ENCODE measurements around the gene ANKRD55. TPM values are rescaled to one million over a fixed set of nuclear protein-coding genes. Genes with fewer than 3 reads are reported as not detected.

The ANKRD55 gene
- total RNA-seq, 2 experiments from 2014 or later, result not detected

DNA sequence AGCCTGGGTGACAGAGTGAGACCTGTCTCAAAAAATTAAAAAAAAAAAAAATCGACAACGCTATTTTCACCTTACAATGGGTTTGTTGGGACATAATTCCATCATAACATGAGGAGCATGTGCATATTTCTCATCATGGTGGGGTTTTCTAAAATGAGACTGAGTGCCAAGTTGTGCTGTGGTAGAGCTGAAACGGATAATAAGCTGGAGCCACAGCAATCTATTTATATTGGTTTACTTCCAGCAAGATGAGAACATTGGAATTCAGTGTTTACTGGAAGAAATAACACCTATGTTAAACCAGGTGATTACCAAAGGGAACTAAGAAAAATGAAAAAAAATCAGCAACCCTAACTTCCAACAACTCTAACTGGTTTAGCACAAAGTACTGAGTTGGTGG lies 136.1 kb downstream of the ANKRD55 start:
- DNase-seq (ENCODE audit: low spot score), result no peak
- Histone ChIP-seq H3K79me2 (ENCODE audit: insufficient read depth, low read depth, low read length) (no peaks in the 10 kb centered on the region), H3K4me1 (ENCODE audit: insufficient read depth, low read length, poor library complexity, severe bottlenecking) (no peaks in the 10 kb centered on the region), H3K9me3 (ENCODE audit: low read length) (no peaks in the 10 kb centered on the region), H3K4me2 (ENCODE audit: low read length) (no peak overlapping the region), H3K36me3 (ENCODE audit: insufficient read depth, low read length) (no peaks in the 10 kb centered on the region), H3K4me3 (ENCODE audit: low read depth, low read length, poor library complexity, severe bottlenecking) (no peak overlapping the region), H3K9me2 (ENCODE audit: insufficient read depth, low read length) (no peaks in the 10 kb centered on the region), H4K20me1 (ENCODE audit: insufficient read depth, low read length) (no peaks in the 10 kb centered on the region), H2AFZ (ENCODE audit: low read length) (no peak overlapping the region), H3K27ac (ENCODE audit: low read depth, low read length, poor library complexity, severe bottlenecking) (no peak overlapping the region)
- intact Hi-C loops (cut with micrococcal nuclease; ENCODE audit: unreplicated experiment), result no loop called here
- ChIA-PET POLR2A (no interaction called here), CTCF (ENCODE audit: unreplicated experiment) (no interaction called here)
- no TSS peak for BruUV-seq (replicated peaks)
- no peak for TF ChIP-seq EZH2phosphoT487 (IDR thresholded peaks at IDR 0.05; ENCODE audit: borderline replicate concordance, low read depth, low read length)
- TF ChIP-seq, protein P1, sequence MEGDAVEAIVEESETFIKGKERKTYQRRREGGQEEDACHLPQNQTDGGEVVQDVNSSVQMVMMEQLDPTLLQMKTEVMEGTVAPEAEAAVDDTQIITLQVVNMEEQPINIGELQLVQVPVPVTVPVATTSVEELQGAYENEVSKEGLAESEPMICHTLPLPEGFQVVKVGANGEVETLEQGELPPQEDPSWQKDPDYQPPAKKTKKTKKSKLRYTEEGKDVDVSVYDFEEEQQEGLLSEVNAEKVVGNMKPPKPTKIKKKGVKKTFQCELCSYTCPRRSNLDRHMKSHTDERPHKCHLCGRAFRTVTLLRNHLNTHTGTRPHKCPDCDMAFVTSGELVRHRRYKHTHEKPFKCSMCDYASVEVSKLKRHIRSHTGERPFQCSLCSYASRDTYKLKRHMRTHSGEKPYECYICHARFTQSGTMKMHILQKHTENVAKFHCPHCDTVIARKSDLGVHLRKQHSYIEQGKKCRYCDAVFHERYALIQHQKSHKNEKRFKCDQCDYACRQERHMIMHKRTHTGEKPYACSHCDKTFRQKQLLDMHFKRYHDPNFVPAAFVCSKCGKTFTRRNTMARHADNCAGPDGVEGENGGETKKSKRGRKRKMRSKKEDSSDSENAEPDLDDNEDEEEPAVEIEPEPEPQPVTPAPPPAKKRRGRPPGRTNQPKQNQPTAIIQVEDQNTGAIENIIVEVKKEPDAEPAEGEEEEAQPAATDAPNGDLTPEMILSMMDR (conservative IDR thresholded peaks at IDR 0.05; ENCODE audit: low read length), result no peak

DNA sequence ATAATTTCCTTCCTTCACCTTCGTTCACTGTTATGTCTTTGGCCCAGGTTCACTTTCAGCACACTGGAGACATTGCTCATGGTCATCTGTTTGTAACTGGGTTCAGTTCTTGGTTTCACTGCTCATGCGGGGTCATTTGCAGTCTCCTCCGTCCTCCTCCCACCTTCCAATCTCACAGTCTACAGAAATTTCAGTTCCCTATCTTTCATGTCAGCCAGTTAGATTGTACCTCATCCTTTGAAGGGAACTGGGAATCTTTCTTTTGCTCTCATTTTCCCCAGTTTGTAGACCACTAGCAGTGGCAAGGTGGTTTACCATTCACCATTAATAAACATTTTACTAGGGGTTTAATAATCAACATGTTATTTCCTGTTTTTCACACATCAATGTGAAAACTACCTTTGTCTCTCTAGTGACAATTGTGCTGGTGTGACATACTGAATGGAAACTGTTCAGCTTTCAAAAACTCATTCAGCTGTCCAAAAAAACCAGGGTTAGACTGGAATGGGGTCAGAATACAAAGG lies 137.5 kb downstream of the ANKRD55 start:
- Histone ChIP-seq H3K27ac (ENCODE audit: low read depth, low read length, poor library complexity, severe bottlenecking) (no peak overlapping the region), H3K9me2 (ENCODE audit: insufficient read depth, low read length) (no peaks in the 10 kb centered on the region), H3K4me3 (ENCODE audit: low read depth, low read length, poor library complexity, severe bottlenecking) (no peak overlapping the region), H2AFZ (ENCODE audit: low read length) (no peak overlapping the region), H3K79me2 (ENCODE audit: insufficient read depth, low read depth, low read length) (no peaks in the 10 kb centered on the region), H3K4me1 (ENCODE audit: insufficient read depth, low read length, poor library complexity, severe bottlenecking) (no peaks in the 10 kb centered on the region), H3K36me3 (ENCODE audit: insufficient read depth, low read length) (no peaks in the 10 kb centered on the region), H4K20me1 (ENCODE audit: insufficient read depth, low read length) (no peaks in the 10 kb centered on the region), H3K9me3 (ENCODE audit: low read length) (no peaks in the 10 kb centered on the region), H3K4me2 (ENCODE audit: low read length) (no peak overlapping the region)
- TF ChIP-seq, protein P1 (conservative IDR thresholded peaks at IDR 0.05; ENCODE audit: low read length), result no peak
- no peak for TF ChIP-seq EZH2phosphoT487 (IDR thresholded peaks at IDR 0.05; ENCODE audit: borderline replicate concordance, low read depth, low read length)
- no TSS peak for BruUV-seq (replicated peaks)
- DNase-seq (ENCODE audit: low spot score), result no peak
- POLR2A ChIA-PET, result no interaction called here
- intact Hi-C loops (cut with micrococcal nuclease; ENCODE audit: unreplicated experiment), result no loop called here
- CTCF ChIA-PET (ENCODE audit: unreplicated experiment), result no interaction called here

DNA sequence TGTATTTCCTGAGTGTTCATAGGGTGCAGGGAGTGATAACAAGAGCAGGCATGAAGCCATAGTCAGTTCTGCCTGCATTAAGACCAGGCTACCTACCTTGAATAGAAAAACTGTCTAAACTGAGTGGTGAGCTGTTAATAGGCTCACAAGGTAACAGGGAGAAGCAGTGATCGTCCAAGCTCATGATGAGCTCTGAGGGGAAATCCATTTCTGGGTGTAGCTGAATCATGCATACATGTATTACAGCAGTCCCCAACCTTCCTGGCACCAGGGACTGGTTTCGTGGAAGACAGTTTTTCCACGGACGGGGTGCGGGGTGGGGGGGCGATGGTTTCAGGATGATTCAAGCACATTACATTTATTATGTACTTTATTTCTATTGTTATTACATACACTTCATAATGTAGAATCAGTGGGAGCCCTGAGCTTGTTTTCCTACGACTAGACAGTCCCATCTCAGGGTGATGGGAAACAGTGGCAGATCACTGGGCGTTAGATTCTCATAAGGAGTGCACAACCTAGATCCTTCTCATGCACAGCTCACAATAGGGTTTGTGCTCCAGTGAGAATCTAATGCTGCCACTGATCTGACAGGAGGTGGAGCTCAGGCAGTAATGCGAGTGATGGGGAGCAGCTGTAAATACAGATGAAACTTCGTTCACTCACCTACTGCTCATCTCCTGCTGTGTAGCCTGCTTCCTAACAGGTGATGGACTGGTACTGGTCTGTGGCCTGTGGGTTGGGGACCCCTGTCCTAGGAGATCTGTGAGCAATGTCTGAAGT lies 138.4 kb downstream of the ANKRD55 start:
- BruUV-seq (replicated peaks), result no TSS peak
- no peak for DNase-seq (ENCODE audit: low spot score)
- Histone ChIP-seq H3K9me3 (ENCODE audit: low read length) (no peaks in the 10 kb centered on the region), H3K4me1 (ENCODE audit: insufficient read depth, low read length, poor library complexity, severe bottlenecking) (no peaks in the 10 kb centered on the region), H3K4me2 (ENCODE audit: low read length) (no peak overlapping the region), H4K20me1 (ENCODE audit: insufficient read depth, low read length) (no peaks in the 10 kb centered on the region), H3K4me3 (ENCODE audit: low read depth, low read length, poor library complexity, severe bottlenecking) (no peak overlapping the region), H2AFZ (ENCODE audit: low read length) (no peak overlapping the region), H3K79me2 (ENCODE audit: insufficient read depth, low read depth, low read length) (no peaks in the 10 kb centered on the region), H3K9me2 (ENCODE audit: insufficient read depth, low read length) (no peaks in the 10 kb centered on the region), H3K36me3 (ENCODE audit: insufficient read depth, low read length) (no peaks in the 10 kb centered on the region), H3K27ac (ENCODE audit: low read depth, low read length, poor library complexity, severe bottlenecking) (no peak overlapping the region)
- ChIA-PET POLR2A (no interaction called here), CTCF (ENCODE audit: unreplicated experiment) (no interaction called here)
- TF ChIP-seq, protein P1 (conservative IDR thresholded peaks at IDR 0.05; ENCODE audit: low read length), result no peak
- TF ChIP-seq EZH2phosphoT487 (IDR thresholded peaks at IDR 0.05; ENCODE audit: borderline replicate concordance, low read depth, low read length), result no peak
- intact Hi-C loops (cut with micrococcal nuclease; ENCODE audit: unreplicated experiment), result no loop called here
